Measurements from ENCODE around the gene AHNAK2.

Gene AHNAK2

GRCh38 chr14:104985675-104986486, 7.7 kb upstream of the AHNAK2 start, which contains the start of gene CLBA1:
Gene CLBA1 (plus strand): TSS chr14:104985788. CDS start chr14:104986432, 644 bp downstream.
- DNase-seq (ENCODE audit: low read depth) = peak; percentile 64

GRCh38 chr14:104984056-104984894, 6.1 kb upstream of the AHNAK2 start:
- DNase-seq (ENCODE audit: low read depth) = no peak

- DNase-seq (ENCODE audit: low read depth) = no peak
Observed at GRCh38 chr14:104983231-104983721, 5.1 kb upstream of the AHNAK2 start.

- no peak for DNase-seq (ENCODE audit: low read depth)
Observed at GRCh38 chr14:104982548-104983230, 4.5 kb upstream of the AHNAK2 start.

GRCh38 chr14:104981699-104982541, 3.7 kb upstream of the AHNAK2 start:
- DNase-seq (ENCODE audit: low read depth) = no peak

GRCh38 chr14:104980611-104981531, 2.7 kb upstream of the AHNAK2 start:
- no peak for DNase-seq (ENCODE audit: low read depth)

GRCh38 chr14:104979758-104980610, 1.8 kb upstream of the AHNAK2 start:
- DNase-seq (ENCODE audit: low read depth) = no peak

GRCh38 chr14:104978746-104979691, 845 bp upstream of the AHNAK2 start:
- DNase-seq (ENCODE audit: low read depth) = no peak

- no peak for DNase-seq (ENCODE audit: low read depth)
Observed at GRCh38 chr14:104977008-104977680, 1.0 kb downstream of the AHNAK2 start.

- peak; percentile 75 for DNase-seq (ENCODE audit: low read depth)
Observed at GRCh38 chr14:104976198-104977007, 1.8 kb downstream of the AHNAK2 start.

- DNase-seq (ENCODE audit: low read depth) = no peak
Observed at GRCh38 chr14:104975481-104976197, 2.5 kb downstream of the AHNAK2 start.

GRCh38 chr14:104974665-104975390, 3.3 kb downstream of the AHNAK2 start:
- no peak for DNase-seq (ENCODE audit: low read depth)

GRCh38 chr14:104974146-104974541, 4.0 kb downstream of the AHNAK2 start:
- DNase-seq (ENCODE audit: low read depth) = no peak

- DNase-seq (ENCODE audit: low read depth) = no peak
Observed at GRCh38 chr14:104973385-104974145, 4.6 kb downstream of the AHNAK2 start.

- DNase-seq (ENCODE audit: low read depth) = no peak
Observed at GRCh38 chr14:104973135-104973384, 5.1 kb downstream of the AHNAK2 start.
